ENCODE measurements around the gene BAIAP2L1. TPM values are rescaled to one million over a fixed set of nuclear protein-coding genes. Genes with fewer than 3 reads are reported as not detected.
"Not testable (repeated sequence)": the region's sequence is repeated elsewhere in the genome, so short reads cannot be mapped to it uniquely, and the experiment has no call there.

The BAIAP2L1 gene, protein sequence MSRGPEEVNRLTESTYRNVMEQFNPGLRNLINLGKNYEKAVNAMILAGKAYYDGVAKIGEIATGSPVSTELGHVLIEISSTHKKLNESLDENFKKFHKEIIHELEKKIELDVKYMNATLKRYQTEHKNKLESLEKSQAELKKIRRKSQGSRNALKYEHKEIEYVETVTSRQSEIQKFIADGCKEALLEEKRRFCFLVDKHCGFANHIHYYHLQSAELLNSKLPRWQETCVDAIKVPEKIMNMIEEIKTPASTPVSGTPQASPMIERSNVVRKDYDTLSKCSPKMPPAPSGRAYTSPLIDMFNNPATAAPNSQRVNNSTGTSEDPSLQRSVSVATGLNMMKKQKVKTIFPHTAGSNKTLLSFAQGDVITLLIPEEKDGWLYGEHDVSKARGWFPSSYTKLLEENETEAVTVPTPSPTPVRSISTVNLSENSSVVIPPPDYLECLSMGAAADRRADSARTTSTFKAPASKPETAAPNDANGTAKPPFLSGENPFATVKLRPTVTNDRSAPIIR
- total RNA-seq (2014; rRNA removed; shearing (Covaris generic)) = 14.0 and 16.1 TPM in 2 replicates

- DNase-seq (ENCODE audit: low spot score) = peak; percentile 84
These were observed at the start of gene BAIAP2L1 for GRCh38 chr7:98400542-98401340. Gene BAIAP2L1 (minus strand): TSS chr7:98401090. CDS start chr7:98400852, 238 bp downstream.

GRCh38 chr7:98448766-98449165 lies 47.9 kb upstream of the BAIAP2L1 start:
- no peak for DNase-seq (ENCODE audit: low spot score)

GRCh38 chr7:98440992-98441391 lies 40.1 kb upstream of the BAIAP2L1 start:
- DNase-seq (ENCODE audit: low spot score) = not testable (repeated sequence)

DNA sequence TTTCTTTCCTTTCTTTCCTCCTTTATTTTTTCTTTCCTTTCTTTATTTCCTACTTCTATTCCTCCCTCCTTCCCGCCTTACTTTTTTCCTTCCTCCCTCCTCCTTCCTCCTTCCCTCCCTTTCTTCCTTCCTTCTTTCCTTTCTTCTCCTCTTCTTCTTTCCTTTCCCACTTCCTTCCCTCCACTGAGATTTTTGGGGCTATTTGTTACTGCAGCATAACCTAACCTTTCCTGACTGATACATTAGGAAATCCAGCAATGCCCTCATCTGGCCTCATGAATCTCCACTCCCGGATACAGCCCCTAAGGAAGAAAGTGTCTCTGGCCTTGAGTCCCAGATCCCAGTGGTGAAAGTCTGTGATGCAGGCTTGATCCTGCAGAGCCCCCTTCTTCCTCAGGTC lies 38.6 kb upstream of the BAIAP2L1 start:
- DNase-seq (ENCODE audit: low spot score) = no peak

- DNase-seq (ENCODE audit: low spot score) = no peak
These were observed 33.2 kb upstream of the BAIAP2L1 start for GRCh38 chr7:98434087-98434486.

GRCh38 chr7:98429799-98430198 lies 28.9 kb upstream of the BAIAP2L1 start:
- no peak for DNase-seq (ENCODE audit: low spot score)

DNA sequence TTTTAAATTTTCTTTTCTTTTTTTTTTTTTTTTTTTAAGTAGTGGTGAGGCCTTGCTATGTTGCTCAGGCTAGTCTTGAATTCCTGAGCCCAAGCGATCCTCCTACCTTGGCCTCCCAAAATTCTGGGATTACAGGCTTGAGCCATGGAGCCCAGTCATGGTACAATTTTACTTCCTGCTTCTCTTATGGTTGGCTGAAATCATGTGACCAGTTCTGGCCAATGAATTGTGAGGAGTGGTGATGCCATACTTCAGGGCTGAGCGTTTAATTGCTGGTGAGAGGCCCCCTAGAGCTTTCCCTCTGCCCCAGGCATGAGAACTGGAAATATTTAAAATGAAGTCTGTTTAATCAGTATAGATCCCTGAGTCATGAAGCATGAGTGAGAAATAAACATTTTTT lies 22.2 kb upstream of the BAIAP2L1 start:
- DNase-seq (ENCODE audit: low spot score) = peak; percentile 54

- peak; percentile 52 for DNase-seq (ENCODE audit: low spot score)
These were observed 20.2 kb upstream of the BAIAP2L1 start for GRCh38 chr7:98420966-98421612.

GRCh38 chr7:98419988-98420387 lies 19.1 kb upstream of the BAIAP2L1 start:
- not testable (repeated sequence) for DNase-seq (ENCODE audit: low spot score)

- DNase-seq (ENCODE audit: low spot score) = not testable (repeated sequence)
These were observed 18.4 kb upstream of the BAIAP2L1 start for GRCh38 chr7:98419316-98419691.

DNA sequence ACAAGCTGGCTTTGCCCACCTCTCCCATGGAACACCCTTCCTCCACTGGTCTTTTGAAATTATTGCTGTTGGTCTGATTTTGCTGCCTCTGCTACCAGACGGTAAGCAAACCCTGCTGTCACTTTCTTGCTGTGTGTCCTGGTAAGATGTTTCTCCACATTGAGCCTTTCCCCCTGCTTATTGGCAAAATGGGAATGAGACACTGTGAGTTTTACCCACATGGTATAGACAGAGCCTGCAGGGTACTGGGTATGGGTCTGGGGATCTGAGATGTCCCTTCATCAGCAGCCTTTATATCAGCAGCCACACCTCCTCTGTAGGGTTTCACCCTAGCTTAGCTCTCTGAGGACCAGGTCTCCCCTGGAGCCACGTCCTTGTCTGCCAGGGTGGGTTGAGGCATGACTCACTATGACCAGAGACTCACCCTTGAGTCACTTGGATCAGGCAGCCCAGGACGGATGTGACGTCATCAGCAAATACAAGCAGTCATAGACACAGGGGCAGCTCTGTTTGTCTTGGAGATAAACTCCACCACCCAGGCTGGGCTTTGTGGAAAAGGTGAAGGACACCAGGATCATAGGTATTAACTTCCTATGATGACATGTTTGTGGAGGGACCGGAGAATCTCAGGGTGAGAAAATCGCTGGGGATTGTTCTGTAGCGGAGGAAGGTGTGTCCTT lies 17.9 kb upstream of the BAIAP2L1 start:
- DNase-seq (ENCODE audit: low spot score) = peak; percentile 99

GRCh38 chr7:98418271-98418635 lies 17.4 kb upstream of the BAIAP2L1 start:
- peak; percentile 61 for DNase-seq (ENCODE audit: low spot score)

- DNase-seq (ENCODE audit: low spot score) = not testable (repeated sequence)
These were observed 16.8 kb upstream of the BAIAP2L1 start for GRCh38 chr7:98417604-98418270.

GRCh38 chr7:98414205-98414900 lies 13.5 kb upstream of the BAIAP2L1 start:
- no peak for DNase-seq (ENCODE audit: low spot score)

- DNase-seq (ENCODE audit: low spot score) = not testable (repeated sequence)
These were observed 12.8 kb upstream of the BAIAP2L1 start for GRCh38 chr7:98413655-98414054.

DNA sequence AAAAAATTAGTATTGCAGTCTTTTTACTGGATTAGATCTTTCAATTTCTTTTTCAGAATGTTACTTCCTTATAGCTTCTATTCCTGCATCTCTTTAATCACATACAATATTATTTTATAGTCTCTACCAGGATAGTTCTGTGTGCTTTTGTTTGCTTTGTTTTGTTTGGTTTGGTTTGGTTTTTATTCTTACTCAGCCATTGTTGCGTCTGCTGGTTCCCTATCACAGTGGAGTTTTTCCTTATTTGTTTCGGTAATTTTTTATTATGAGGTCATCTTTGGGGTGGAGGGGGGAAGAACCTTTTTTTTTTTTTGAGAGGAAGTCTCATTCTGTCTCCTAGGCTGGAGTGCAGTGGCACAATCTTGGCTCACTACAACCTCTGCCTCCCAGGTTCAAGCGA lies 9.0 kb upstream of the BAIAP2L1 start:
- no peak for DNase-seq (ENCODE audit: low spot score)

- DNase-seq (ENCODE audit: low spot score) = not testable (repeated sequence)
These were observed 7.3 kb upstream of the BAIAP2L1 start for GRCh38 chr7:98408146-98408545.

DNA sequence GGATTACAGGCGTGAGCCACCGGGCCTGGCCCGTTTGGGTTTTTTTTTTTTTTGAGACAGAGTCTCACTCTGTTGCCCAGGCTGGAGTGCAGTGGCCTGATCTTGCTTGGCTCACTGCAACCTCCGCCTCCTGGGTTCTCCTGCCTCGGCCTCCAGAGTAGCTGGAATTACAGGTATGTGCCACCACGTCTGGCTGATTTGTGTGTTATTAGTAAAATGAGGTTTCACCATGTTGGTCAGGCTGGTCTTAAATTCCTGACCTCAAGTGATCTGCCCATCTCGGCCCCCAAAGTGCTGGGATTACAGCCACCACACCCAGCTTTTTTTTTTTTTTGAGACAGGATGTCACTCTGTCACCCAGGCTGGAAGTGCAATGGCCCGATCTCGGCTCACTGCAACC lies 5.9 kb upstream of the BAIAP2L1 start:
- no peak for DNase-seq (ENCODE audit: low spot score)

GRCh38 chr7:98404840-98405239 lies 4.0 kb upstream of the BAIAP2L1 start:
- no peak for DNase-seq (ENCODE audit: low spot score)

DNA sequence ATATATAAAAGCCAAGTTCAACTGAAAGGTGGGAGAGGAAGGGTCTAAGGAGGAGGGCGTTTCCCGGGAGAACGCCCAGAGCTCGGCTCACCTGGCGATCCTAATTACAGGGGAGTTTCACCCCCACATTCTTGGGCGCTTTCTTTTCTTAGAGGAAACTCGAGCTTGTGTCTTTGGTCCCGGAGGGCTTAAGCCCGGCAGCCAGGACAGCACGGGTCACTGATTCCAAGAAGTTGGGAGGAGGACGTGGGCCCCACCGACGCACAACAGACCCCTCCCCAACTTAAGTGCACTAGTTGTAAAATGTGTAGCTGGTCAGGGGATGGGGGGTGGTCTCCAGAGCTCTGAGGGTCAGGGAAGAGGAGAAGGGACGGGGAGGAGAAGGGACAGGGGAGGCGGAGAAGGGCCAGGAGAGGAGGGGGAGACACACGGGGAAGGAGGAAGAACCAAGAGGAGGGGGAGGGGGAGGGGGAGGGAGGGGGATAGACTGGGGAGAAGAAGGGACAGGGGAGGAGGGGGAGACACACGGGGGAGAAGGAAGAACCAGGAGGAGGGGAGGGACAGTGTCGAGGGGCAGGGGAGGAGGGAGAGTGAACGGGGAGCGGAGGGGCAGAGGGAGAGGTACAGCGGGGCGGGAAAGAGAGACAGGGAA lies 874 bp downstream of the BAIAP2L1 start:
- no peak for DNase-seq (ENCODE audit: low spot score)
